Lower leg skin (tissue), 3 donors: Measurements from ENCODE around the gene RPL31.

Source experiments
- POLR2A ChIP-seq, 2 donors: fragments of 450-650 bp; IDR thresholded peaks; one replicate each; pipeline ENCODE4 v1.6.1; 2016 to 2017; ENCODE audit warnings: antibody characterized with exemption in 2 of 2, mild to moderate bottlenecking in 1 of 2, moderate library complexity in 1 of 2
- TF ChIP-seq, protein P1 (sequence below), 3 donors: fragments of 450-650 bp; IDR thresholded peaks; one replicate each; pipeline ENCODE4 v1.5.1; 2016; ENCODE audit warnings: antibody characterized with exemption in 3 of 3, mild to moderate bottlenecking in 3 of 3, moderate library complexity in 2 of 3

DNA sequence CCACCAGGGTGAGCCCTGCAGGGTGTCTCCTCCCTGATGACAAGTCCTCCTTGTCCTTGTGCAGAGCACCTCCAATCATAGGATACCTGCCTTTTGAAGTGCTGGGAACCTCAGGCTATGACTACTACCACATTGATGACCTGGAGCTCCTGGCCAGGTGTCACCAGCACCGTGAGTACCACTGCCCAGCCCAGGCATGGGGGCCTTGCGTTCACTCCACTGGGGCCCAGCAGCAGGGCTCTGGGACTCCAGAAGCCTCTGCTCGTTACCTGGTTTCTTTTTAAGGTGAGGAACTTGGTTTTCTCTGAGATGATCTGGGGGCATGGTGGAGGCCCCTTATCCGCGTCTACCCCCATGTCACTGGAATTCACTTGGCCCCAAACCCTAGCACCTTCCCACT is 36.5 kb upstream of the RPL31 start:
- TF ChIP-seq, protein P1, sequence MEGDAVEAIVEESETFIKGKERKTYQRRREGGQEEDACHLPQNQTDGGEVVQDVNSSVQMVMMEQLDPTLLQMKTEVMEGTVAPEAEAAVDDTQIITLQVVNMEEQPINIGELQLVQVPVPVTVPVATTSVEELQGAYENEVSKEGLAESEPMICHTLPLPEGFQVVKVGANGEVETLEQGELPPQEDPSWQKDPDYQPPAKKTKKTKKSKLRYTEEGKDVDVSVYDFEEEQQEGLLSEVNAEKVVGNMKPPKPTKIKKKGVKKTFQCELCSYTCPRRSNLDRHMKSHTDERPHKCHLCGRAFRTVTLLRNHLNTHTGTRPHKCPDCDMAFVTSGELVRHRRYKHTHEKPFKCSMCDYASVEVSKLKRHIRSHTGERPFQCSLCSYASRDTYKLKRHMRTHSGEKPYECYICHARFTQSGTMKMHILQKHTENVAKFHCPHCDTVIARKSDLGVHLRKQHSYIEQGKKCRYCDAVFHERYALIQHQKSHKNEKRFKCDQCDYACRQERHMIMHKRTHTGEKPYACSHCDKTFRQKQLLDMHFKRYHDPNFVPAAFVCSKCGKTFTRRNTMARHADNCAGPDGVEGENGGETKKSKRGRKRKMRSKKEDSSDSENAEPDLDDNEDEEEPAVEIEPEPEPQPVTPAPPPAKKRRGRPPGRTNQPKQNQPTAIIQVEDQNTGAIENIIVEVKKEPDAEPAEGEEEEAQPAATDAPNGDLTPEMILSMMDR (IDR thresholded peaks at IDR 0.05), result no peak
- no peak for TF ChIP-seq POLR2A (IDR thresholded peaks at IDR 0.05)
